Suprapubic skin (tissue), 3 donors: ENCODE results near the gene DCAF17.

Experiments
- CTCF ChIP-seq, 2 donors: fragments of 200-600 bp in 1 of 2; fragments of 450-650 bp in 1 of 2; sonication (generic) in 1 of 2; IDR thresholded peaks; one replicate each; pipeline ENCODE4 v1.5.1; 2016 to 2019; ENCODE audit warnings: antibody characterized with exemption in 2 of 2, mild to moderate bottlenecking in 1 of 2, moderate library complexity in 1 of 2
- POLR2AphosphoS5 ChIP-seq, 3 donors: sonication (generic); formaldehyde crosslinking; IDR thresholded peaks; one replicate each; pipeline ENCODE4 v1.6.1; 2017; ENCODE audit warnings: antibody characterized with exemption in 3 of 3

DNA sequence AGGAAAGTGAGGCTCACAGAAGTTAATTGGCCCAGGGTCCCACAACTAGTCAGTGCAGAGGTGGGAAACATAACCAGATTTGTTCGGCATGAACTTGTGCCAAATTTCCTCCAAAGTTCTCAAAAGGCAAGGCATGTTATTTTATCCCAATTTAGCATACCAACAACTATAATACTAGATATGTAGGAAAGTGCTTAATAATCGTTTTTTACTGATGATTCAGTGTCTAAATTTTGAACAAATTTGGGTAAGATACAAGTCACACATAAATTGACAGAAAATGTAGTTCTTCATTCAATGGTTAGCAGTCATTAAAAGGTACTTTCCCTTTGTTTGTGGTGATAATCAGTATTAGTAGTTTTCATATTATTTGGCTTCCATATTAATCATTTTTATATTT, 49.8 kb downstream of the DCAF17 start:
- TF ChIP-seq POLR2AphosphoS5 (IDR thresholded peaks at IDR 0.05) (no peak), CTCF (IDR thresholded peaks at IDR 0.05) (no peak)
